Neutrophil (primary cell): ENCODE data around the gene FASTKD3.

ENCODE experiments used
- H3K27ac ChIP-seq: fragments of 200-600 bp; sonication (generic); 2 replicates; pipeline ENCODE4 v1.5.1; 2016; ENCODE audit warnings: mild to moderate bottlenecking, moderate library complexity
- H3K27me3 ChIP-seq: fragments of 200-600 bp; sonication (generic); 2 replicates; pipeline ENCODE4 v1.6.0; 2016; ENCODE audit warnings: mild to moderate bottlenecking
- H3K36me3 ChIP-seq: fragments of 200-600 bp; sonication (generic); 2 replicates; pipeline ENCODE4 v1.5.1; 2017
- H3K4me1 ChIP-seq, 2 experiments: fragments of 200-600 bp in 1 of 2; sonication (generic) in 1 of 2; 1 replicate in 1 of 2; 2 replicates in 1 of 2; pipeline versions ENCODE4 v1.5.1 to v1.6.1; 2013 to 2016; ENCODE audit warnings: low read depth in 1 of 2, low read length in 1 of 2, mild to moderate bottlenecking in 1 of 2, moderate library complexity in 1 of 2; ENCODE audit not compliant: control insufficient read depth in 1 of 2, insufficient read depth in 1 of 2
- H3K4me3 ChIP-seq, 2 experiments: fragments of 200-600 bp in 1 of 2; sonication (generic) in 1 of 2; 1 replicate in 1 of 2; 2 replicates in 1 of 2; pipeline ENCODE4 v1.5.1; 2013 to 2016; ENCODE audit warnings: low read depth in 1 of 2, low read length in 1 of 2, mild to moderate bottlenecking in 1 of 2, moderate library complexity in 1 of 2
- H3K9me3 ChIP-seq: fragments of 200-600 bp; sonication (generic); 2 replicates; pipeline ENCODE4 v1.5.1; 2016
- TF ChIP-seq, protein P1 (sequence below): fragments of 200-600 bp; sonication (generic); IDR thresholded peaks from 2 replicates; pipeline ENCODE4 v1.5.1; 2016; ENCODE audit warnings: antibody characterized with exemption

Gene FASTKD3

DNA sequence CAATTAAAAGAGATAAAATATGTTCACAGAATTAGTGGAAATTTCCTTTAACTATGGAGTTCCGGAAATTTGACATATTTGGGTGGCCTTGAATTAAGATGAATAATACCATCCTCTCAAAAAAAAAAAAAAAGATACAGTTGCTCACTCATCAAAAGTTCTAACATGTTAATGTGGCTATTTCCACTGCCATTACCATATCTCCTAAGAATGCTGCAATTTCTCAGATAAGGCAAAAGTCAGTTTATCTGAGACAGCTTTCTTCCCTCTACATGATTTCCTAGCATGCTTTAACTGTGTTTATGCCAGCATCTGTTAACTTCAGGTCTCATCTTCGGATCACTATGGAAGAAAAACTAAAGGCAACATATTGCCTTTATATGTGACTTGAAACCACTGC, 2.6 kb downstream of the FASTKD3 start:
- Histone ChIP-seq H3K27me3 (no peaks in the 10 kb centered on the region), H3K27ac (no peak overlapping the region), H3K4me1 (peaks cover 13 to 14% of the 10 kb centered on the region in 2 experiments), H3K36me3 (peaks cover 17% of the 10 kb centered on the region), H3K4me3 (no peak overlapping the region), H3K9me3 (no peaks in the 10 kb centered on the region)
- TF ChIP-seq, protein P1, sequence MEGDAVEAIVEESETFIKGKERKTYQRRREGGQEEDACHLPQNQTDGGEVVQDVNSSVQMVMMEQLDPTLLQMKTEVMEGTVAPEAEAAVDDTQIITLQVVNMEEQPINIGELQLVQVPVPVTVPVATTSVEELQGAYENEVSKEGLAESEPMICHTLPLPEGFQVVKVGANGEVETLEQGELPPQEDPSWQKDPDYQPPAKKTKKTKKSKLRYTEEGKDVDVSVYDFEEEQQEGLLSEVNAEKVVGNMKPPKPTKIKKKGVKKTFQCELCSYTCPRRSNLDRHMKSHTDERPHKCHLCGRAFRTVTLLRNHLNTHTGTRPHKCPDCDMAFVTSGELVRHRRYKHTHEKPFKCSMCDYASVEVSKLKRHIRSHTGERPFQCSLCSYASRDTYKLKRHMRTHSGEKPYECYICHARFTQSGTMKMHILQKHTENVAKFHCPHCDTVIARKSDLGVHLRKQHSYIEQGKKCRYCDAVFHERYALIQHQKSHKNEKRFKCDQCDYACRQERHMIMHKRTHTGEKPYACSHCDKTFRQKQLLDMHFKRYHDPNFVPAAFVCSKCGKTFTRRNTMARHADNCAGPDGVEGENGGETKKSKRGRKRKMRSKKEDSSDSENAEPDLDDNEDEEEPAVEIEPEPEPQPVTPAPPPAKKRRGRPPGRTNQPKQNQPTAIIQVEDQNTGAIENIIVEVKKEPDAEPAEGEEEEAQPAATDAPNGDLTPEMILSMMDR: no peak

GRCh38 chr5:7857926-7858632, 10.8 kb downstream of the FASTKD3 start:
- Histone ChIP-seq H3K9me3 (no peaks in the 10 kb centered on the region), H3K27ac (no peak overlapping the region), H3K4me1 (no peaks in the 10 kb centered on the region), H3K4me3 (no peak overlapping the region), H3K27me3 (peaks cover 10% of the 10 kb centered on the region), H3K36me3 (peaks cover 48% of the 10 kb centered on the region)
- TF ChIP-seq, protein P1: no peak

- Histone ChIP-seq H3K9me3 (no peaks in the 10 kb centered on the region), H3K4me3 (no peak overlapping the region), H3K36me3 (peaks cover 43% of the 10 kb centered on the region), H3K4me1 (no peaks in the 10 kb centered on the region), H3K27me3 (peaks cover 17% of the 10 kb centered on the region), H3K27ac (no peak overlapping the region)
- TF ChIP-seq, protein P1: no peak
Observed at GRCh38 chr5:7857361-7857760, 11.5 kb downstream of the FASTKD3 start.

GRCh38 chr5:7856855-7857254, 12.0 kb downstream of the FASTKD3 start:
- Histone ChIP-seq H3K9me3 (no peaks in the 10 kb centered on the region), H3K27me3 (peaks cover 22% of the 10 kb centered on the region), H3K36me3 (peaks cover 38% of the 10 kb centered on the region), H3K27ac (no peak overlapping the region), H3K4me1 (no peaks in the 10 kb centered on the region), H3K4me3 (no peak overlapping the region)
- TF ChIP-seq, protein P1: no peak

DNA sequence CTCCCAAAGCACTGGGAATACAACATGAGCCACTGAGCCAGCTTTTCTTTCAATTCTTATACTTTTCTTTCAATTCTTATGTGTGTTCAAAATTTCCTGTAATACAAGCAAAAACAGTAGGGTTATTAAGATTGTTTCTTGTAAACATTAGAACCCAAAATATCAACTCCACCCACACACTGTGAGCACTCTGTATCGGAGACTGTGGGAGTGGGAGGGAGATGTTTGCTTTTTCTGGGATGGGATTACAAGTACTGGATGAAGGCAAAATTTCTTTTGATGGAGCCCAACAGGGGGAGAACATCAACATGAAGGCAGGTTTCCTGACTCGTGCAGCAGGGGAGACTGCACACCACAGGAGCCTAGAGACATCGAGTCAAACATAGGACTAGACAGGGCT, 13.2 kb downstream of the FASTKD3 start:
- H3K27ac ChIP-seq: no peak overlapping the region
- H3K4me1 ChIP-seq: peaks cover 0 to 6% of the 10 kb centered on the region in 2 experiments
- no peaks in the 10 kb centered on the region for H3K9me3 ChIP-seq
- peaks cover 26% of the 10 kb centered on the region for H3K36me3 ChIP-seq
- TF ChIP-seq, protein P1: no peak
- peaks cover 35% of the 10 kb centered on the region for H3K27me3 ChIP-seq
- H3K4me3 ChIP-seq: no peak overlapping the region
